Sigmoid colon (tissue), 7 donors: ENCODE results near the gene CACNA1A. TPM values are rescaled to one million over a fixed set of nuclear protein-coding genes. Genes with fewer than 3 reads are reported as not detected.
"Not testable (repeated sequence)": the region's sequence is repeated elsewhere in the genome, so short reads cannot be mapped to it uniquely, and the experiment has no call there.

Source experiments
- DNase-seq: peaks from one replicate; pipeline ENCODE4 v3.0.0-alpha.2; 2019
- H3K27ac ChIP-seq, 4 donors: fragments of 200-600 bp; sonication (generic); one replicate each; pipeline ENCODE4 v1.5.1; 2016 to 2019; ENCODE audit warnings: mild to moderate bottlenecking in 1 of 4
- H3K27me3 ChIP-seq, 3 donors: fragments of 200-600 bp; sonication (generic); one replicate each; pipeline ENCODE4 v1.5.1; 2019; ENCODE audit warnings: mild to moderate bottlenecking in 1 of 3
- H3K36me3 ChIP-seq, 4 donors: fragments of 200-600 bp; sonication (generic); one replicate each; pipeline ENCODE4 v1.5.1; 2016 to 2019
- H3K4me1 ChIP-seq, 4 donors: fragments of 200-600 bp; sonication (generic); one replicate each; pipeline ENCODE4 v1.5.1; 2017 to 2019
- H3K4me3 ChIP-seq, 4 donors: fragments of 200-600 bp; sonication (generic); one replicate each; pipeline ENCODE4 v1.5.1; 2017 to 2019; ENCODE audit warnings: mild to moderate bottlenecking in 2 of 4, moderate library complexity in 1 of 4
- H3K9me3 ChIP-seq, 4 donors: fragments of 200-600 bp in 3 of 4; sonication (generic) in 3 of 4; one replicate each; pipeline versions ENCODE4 v1.5.1 to v1.6.1; 2013 to 2019
- EP300 ChIP-seq, 4 donors: sonication (generic); formaldehyde crosslinking; IDR thresholded peaks; one replicate each; pipeline ENCODE4 v1.6.1; 2017; ENCODE audit warnings: antibody characterized with exemption in 4 of 4
- POLR2A ChIP-seq, 2 donors: fragments of 450-650 bp; IDR thresholded peaks; one replicate each; pipeline ENCODE4 v1.6.1; 2016; ENCODE audit warnings: antibody characterized with exemption in 2 of 2, mild to moderate bottlenecking in 2 of 2, moderate library complexity in 2 of 2
- POLR2AphosphoS5 ChIP-seq, 4 donors: sonication (generic); formaldehyde crosslinking; IDR thresholded peaks; one replicate each; pipeline ENCODE4 v1.6.1; 2017; ENCODE audit warnings: antibody characterized with exemption in 4 of 4
- WGBS, 2 donors: extraction: QIAGEN DNeasy Blood & Tissue Kit; methylation state at CpG; one replicate each; pipeline ENCODE4 v1.1.7; 2013; 5-methylcytosine and 5-hydroxymethylcytosine counted together
- intact Hi-C: fragments of 100-400 bp; cut with DNase I; formaldehyde crosslinking; loops from one replicate; pipeline ENCODE4 v1.15.1; 2023
- polyA plus RNA-seq, 3 donors: library from polyadenylated mRNA; stranded (reverse); fragments of 200-250 nt; gene quantifications; one replicate each; pipeline ENCODE4 v1.2.3, GENCODE V29; 2013
- total RNA-seq, 4 donors: library from RNA; depleted of rRNA; stranded (reverse); fragments of >200 nt; gene quantifications; one replicate each; pipeline ENCODE4 v1.1.0, GENCODE V29; 2016
- TF ChIP-seq, protein P1 (sequence below), 4 experiments: fragments of 450-650 bp in 3 of 4; fragments of 200-600 bp in 1 of 4; IDR thresholded peaks; one replicate each; pipeline ENCODE4 v1.5.1; 2016 to 2019; ENCODE audit warnings: antibody characterized with exemption in 4 of 4, mild to moderate bottlenecking in 3 of 4, moderate library complexity in 2 of 4
- donor health status: healthy with polysubstance abuse.
- donor health status: Bipolar disorder and iron deficiency.
- donor health status: healthy.

CACNA1A gene
- total and polyA plus RNA-seq, 7 donors: 0.14 to 3.6 (median 1.6) TPM; not detected in 1

DNA sequence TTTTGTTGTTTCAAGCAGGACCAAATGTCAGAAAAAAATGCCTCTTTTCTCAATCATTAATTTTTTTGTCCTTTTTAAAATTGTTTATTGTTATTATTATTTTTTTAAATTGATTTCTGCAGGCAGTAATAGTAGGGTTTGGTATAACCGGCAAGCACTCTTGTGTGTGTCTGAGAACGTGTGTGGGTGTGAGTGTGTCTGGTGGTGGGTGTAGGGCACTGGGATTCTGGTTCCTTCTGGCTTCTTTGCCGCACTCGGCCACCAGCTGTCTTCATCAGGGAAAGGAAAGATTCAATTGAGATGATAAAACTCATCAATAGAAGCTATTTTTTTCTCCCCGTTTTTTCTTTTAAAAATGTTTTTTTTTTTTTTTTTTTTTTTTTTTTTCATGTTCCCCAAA is 299.7 kb downstream of the CACNA1A start:
- no peaks in the 10 kb centered on the region for H3K36me3 ChIP-seq
- peaks cover 0 to 15% (median 4%) of the 10 kb centered on the region in 4 donors for H3K4me1 ChIP-seq
- no peaks in the 10 kb centered on the region for H3K9me3 ChIP-seq
- peaks cover 0 to 4% (median 0%) of the 10 kb centered on the region in 3 donors for H3K27me3 ChIP-seq
- no peak overlapping the region for H3K27ac ChIP-seq
- no peak overlapping the region for H3K4me3 ChIP-seq
- 83 to 92% methylated on average over 5 of the region's 5 CpGs for WGBS, 2 donors
- TF ChIP-seq POLR2AphosphoS5 (IDR thresholded peaks at IDR 0.05) (no peak), POLR2A (IDR thresholded peaks at IDR 0.05) (no peak), EP300 (IDR thresholded peaks at IDR 0.05) (no peak)
- TF ChIP-seq, protein P1, sequence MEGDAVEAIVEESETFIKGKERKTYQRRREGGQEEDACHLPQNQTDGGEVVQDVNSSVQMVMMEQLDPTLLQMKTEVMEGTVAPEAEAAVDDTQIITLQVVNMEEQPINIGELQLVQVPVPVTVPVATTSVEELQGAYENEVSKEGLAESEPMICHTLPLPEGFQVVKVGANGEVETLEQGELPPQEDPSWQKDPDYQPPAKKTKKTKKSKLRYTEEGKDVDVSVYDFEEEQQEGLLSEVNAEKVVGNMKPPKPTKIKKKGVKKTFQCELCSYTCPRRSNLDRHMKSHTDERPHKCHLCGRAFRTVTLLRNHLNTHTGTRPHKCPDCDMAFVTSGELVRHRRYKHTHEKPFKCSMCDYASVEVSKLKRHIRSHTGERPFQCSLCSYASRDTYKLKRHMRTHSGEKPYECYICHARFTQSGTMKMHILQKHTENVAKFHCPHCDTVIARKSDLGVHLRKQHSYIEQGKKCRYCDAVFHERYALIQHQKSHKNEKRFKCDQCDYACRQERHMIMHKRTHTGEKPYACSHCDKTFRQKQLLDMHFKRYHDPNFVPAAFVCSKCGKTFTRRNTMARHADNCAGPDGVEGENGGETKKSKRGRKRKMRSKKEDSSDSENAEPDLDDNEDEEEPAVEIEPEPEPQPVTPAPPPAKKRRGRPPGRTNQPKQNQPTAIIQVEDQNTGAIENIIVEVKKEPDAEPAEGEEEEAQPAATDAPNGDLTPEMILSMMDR (IDR thresholded peaks at IDR 0.05): no peak
- no peak for DNase-seq
- intact Hi-C loops: loop anchor here (5.0 kb wide), 1 partner anchor 39 kb away; no protein-coding TSS in a partner anchor

DNA sequence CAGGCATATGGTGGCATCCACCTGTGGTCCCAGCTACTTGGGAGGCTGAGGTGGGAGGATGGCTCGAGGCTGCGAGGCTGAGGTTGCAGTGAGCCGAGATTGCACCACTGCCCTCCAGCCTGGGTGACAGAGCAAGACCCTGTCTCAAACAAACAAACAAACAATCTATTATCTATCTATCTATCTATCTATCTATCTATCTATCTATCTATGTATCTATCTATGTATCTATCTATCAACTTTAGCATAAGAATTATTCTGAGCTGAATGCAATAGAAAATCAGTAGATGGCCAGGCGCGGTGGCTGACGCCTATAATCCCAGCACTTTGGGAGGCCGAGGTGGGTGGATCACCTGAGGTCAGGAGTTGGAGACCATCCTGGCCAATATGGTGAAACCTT is 304.2 kb downstream of the CACNA1A start:
- H3K36me3 ChIP-seq, H3K4me1 ChIP-seq, H3K9me3 ChIP-seq, H3K27me3 ChIP-seq, H3K27ac ChIP-seq, intact Hi-C loops, H3K4me3 ChIP-seq, DNase-seq: not testable (repeated sequence)
- 94 to 96% methylated on average over 7 of the region's 7 CpGs for WGBS, 2 donors

DNA sequence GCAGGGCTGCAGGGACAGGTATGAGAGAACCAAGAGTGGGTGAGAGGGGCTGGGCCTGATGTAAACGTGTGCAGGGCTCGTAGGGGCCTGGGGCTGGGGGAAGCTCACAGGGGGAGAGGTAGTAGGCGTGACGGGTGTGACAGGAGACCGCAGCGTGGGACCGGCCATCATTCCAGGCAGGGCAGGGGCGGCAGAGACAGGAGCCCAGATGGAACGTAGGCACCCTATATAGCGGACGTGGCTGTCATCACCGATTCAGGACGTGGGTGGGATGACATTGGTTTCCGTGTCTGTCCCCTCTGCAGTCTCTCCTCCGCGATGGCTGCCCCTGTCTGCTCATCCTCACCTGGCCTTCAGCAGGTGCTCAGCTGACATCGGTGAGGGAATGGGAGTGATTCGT is 307.6 kb downstream of the CACNA1A start:
- intact Hi-C loops: no loop called here
- WGBS, 2 donors: 90 to 91% methylated on average over 18 of the region's 18 CpGs
- TF ChIP-seq, protein P1 (IDR thresholded peaks at IDR 0.05): no peak
- TF ChIP-seq POLR2A (IDR thresholded peaks at IDR 0.05) (no peak), POLR2AphosphoS5 (IDR thresholded peaks at IDR 0.05) (no peak), EP300 (IDR thresholded peaks at IDR 0.05) (no peak)

DNA sequence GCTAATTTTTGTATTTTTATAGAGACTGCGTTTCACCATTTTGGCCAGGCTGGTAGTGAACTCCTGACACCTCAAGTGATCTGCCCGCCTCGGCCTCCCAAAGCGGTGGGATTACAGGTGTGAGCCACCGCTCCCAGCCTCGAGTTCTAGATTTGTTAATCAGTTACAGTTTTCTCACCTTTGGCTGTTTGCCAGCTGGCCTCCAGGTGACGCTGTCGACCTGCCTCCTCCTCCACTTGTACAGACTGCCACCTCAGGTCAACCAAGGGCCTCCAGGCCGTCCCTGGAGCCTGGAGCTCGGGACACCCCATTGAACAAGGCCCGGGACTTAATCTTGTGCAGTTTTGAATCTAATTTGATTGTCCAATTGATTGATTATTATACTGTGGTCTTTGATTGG is 310.6 kb downstream of the CACNA1A start:
- Histone ChIP-seq H3K4me3 (no peak overlapping the region), H3K27me3 (no peaks in the 10 kb centered on the region), H3K9me3 (no peaks in the 10 kb centered on the region), H3K36me3 (no peaks in the 10 kb centered on the region), H3K27ac (no peak overlapping the region), H3K4me1 (no peaks in the 10 kb centered on the region)
- 19 to 55% methylated on average over 11 of the region's 11 CpGs for WGBS, 2 donors
- intact Hi-C loops: no loop called here
- TF ChIP-seq POLR2AphosphoS5 (IDR thresholded peaks at IDR 0.05) (no peak), POLR2A (IDR thresholded peaks at IDR 0.05) (no peak), EP300 (IDR thresholded peaks at IDR 0.05) (no peak)
- TF ChIP-seq, protein P1 (IDR thresholded peaks at IDR 0.05): no peak
- no peak for DNase-seq

More for the DNA sequence above, 307.6 kb downstream of the CACNA1A start:
- Histone ChIP-seq H3K4me1 (no peaks in the 10 kb centered on the region), H3K36me3 (no peaks in the 10 kb centered on the region), H3K27ac (no peak overlapping the region), H3K4me3 (no peak overlapping the region), H3K9me3 (no peaks in the 10 kb centered on the region), H3K27me3 (no peaks in the 10 kb centered on the region)
- DNase-seq: no peak

DNA sequence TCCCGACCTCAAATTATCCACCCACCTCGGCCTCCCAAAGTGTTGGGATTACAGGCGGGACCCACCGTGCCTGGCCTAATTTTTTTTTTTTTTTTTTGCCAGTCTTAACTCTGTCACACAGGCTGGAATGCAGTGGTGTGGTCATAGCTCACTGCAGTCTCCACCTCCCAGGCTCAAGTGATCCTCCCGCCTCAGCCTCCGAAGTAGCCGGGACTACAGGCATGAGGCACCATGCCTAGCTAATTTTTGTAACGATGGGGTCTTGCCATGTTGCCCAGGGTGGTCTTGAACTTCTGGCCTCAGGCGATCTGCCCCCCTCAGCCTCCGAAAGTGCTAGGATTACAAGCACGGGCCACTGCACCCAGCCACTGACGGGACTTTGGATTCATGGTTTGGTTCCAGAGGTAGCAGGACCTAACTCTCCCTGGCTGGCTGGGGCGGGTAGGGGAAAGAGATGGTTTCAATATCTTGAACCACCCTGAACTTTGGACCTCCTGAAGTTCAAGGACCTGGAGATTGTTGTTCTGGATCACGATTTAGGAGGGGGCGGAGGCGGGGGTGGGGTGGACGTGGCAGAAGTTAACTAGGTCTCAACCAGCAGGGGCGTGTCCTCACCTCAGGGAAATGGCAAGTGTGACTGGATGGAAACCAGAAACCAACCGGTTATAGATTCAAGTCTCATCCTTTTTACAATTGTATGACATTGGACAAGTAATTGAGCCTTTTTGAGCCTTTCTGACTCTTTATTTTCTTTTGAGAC is 315.3 kb downstream of the CACNA1A start:
- H3K9me3 ChIP-seq: no peaks in the 10 kb centered on the region
- no peaks in the 10 kb centered on the region for H3K4me1 ChIP-seq
- no peaks in the 10 kb centered on the region for H3K27me3 ChIP-seq
- no peaks in the 10 kb centered on the region for H3K36me3 ChIP-seq
- intact Hi-C loops: loop anchor here (5.0 kb wide), 1 partner anchor 71 kb away; no protein-coding TSS in a partner anchor
- H3K27ac ChIP-seq: no peak overlapping the region
- no peak overlapping the region for H3K4me3 ChIP-seq
- DNase-seq: no peak
- TF ChIP-seq, protein P1 (IDR thresholded peaks at IDR 0.05): no peak
- TF ChIP-seq EP300 (IDR thresholded peaks at IDR 0.05) (no peak), POLR2AphosphoS5 (IDR thresholded peaks at IDR 0.05) (no peak), POLR2A (IDR thresholded peaks at IDR 0.05) (no peak)
- WGBS, 2 donors: 47 to 75% methylated on average over 19 of the region's 19 CpGs
